ENCODE data around the gene ZNRF2. TPM values are rescaled to one million over a fixed set of nuclear protein-coding genes. Genes with fewer than 3 reads are reported as not detected.
"Not testable (repeated sequence)": the region's sequence is repeated elsewhere in the genome, so short reads cannot be mapped to it uniquely, and the experiment has no call there.

Gene ZNRF2
- total RNA-seq, 1 donor from 2014 or later: 13.8 TPM

DNA sequence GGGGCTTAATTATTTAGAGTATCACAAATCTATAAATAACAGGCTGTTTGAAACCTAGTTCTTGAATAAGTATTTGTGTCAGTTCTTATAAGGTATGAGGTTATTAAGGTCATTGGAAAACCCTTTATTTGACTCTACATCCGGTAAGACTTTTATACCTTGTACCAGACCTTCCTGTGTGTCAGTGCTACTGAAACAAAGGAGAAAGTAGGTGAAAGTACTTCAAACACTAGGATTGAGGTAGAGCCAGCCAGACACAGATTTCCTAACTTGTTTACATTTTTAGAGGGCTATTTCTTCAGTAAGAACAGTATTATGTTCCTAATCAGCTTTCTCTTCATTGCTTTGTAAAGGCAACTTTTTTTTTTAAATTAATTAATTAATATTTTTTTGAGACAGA lies 93.9 kb downstream of the ZNRF2 start:
- H3K27ac Mint-ChIP-seq: no peak overlapping the region
- DNase-seq (ENCODE audit: low spot score, unreplicated experiment): no peak
- no peaks in the 10 kb centered on the region for H3K27me3 Mint-ChIP-seq
- H3K36me3 Mint-ChIP-seq (ENCODE audit: insufficient read depth): peaks cover 8% of the 10 kb centered on the region
- no peak overlapping the region for H3K4me3 Mint-ChIP-seq (ENCODE audit: low read depth)
- H3K9me3 Mint-ChIP-seq (ENCODE audit: low read depth): peaks cover 16% of the 10 kb centered on the region
- H3K4me1 Mint-ChIP-seq (ENCODE audit: low read depth): peaks cover 8% of the 10 kb centered on the region
- TF ChIP-seq, protein P1, sequence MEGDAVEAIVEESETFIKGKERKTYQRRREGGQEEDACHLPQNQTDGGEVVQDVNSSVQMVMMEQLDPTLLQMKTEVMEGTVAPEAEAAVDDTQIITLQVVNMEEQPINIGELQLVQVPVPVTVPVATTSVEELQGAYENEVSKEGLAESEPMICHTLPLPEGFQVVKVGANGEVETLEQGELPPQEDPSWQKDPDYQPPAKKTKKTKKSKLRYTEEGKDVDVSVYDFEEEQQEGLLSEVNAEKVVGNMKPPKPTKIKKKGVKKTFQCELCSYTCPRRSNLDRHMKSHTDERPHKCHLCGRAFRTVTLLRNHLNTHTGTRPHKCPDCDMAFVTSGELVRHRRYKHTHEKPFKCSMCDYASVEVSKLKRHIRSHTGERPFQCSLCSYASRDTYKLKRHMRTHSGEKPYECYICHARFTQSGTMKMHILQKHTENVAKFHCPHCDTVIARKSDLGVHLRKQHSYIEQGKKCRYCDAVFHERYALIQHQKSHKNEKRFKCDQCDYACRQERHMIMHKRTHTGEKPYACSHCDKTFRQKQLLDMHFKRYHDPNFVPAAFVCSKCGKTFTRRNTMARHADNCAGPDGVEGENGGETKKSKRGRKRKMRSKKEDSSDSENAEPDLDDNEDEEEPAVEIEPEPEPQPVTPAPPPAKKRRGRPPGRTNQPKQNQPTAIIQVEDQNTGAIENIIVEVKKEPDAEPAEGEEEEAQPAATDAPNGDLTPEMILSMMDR (IDR thresholded peaks at IDR 0.05; ENCODE audit: unreplicated experiment): no peak

DNA sequence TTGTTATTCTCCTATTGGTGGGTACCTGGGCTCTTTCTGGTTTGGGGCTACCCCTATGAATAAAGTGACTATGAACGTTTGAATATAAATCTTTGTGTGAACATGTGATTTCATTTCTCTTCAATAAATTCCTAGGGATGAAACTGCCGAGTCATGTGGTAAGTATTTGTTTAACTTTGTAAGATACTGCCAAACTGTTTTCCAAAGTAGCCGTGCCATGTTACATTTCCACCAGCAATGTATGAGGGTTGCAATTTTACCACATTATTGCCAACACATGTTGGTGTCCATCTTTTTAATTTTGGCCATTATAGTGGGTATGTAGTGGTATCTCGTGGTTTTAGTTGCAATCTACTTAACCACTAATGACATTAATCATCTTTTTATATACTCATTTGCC lies 94.7 kb downstream of the ZNRF2 start:
- no peak for DNase-seq (ENCODE audit: low spot score, unreplicated experiment)
- H3K9me3 Mint-ChIP-seq (ENCODE audit: low read depth): peaks cover 24% of the 10 kb centered on the region
- TF ChIP-seq, protein P1 (IDR thresholded peaks at IDR 0.05; ENCODE audit: unreplicated experiment): no peak
- H3K27ac Mint-ChIP-seq: no peak overlapping the region
- H3K36me3 Mint-ChIP-seq (ENCODE audit: insufficient read depth): peaks cover 8% of the 10 kb centered on the region
- H3K27me3 Mint-ChIP-seq: no peaks in the 10 kb centered on the region
- H3K4me1 Mint-ChIP-seq (ENCODE audit: low read depth): peaks cover 8% of the 10 kb centered on the region
- H3K4me3 Mint-ChIP-seq (ENCODE audit: low read depth): no peak overlapping the region

DNA sequence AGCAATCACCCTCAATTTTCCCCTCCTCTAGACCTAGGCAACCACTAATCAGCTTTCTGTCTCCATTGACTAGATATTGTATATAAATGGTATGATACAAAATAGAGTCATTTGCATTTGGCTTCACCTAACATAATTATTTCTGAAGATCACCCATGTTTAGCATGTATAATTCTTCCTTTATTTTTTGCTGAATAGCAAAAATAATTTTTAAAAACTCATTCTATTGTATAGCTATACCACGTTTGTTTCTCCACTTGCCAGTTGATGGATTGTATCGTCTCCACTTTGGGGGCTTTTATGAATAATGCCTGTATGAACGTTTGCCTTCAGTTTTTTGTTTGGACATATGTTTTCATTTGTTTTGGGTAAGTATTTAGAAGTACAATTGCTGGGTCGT lies 95.3 kb downstream of the ZNRF2 start:
- Mint-ChIP-seq H3K9me3 (ENCODE audit: low read depth) (peaks cover 28% of the 10 kb centered on the region), H3K36me3 (ENCODE audit: insufficient read depth) (peaks cover 8% of the 10 kb centered on the region), H3K4me1 (ENCODE audit: low read depth) (peaks cover 8% of the 10 kb centered on the region), H3K27ac (no peak overlapping the region), H3K4me3 (ENCODE audit: low read depth) (no peak overlapping the region), H3K27me3 (no peaks in the 10 kb centered on the region)
- DNase-seq (ENCODE audit: low spot score, unreplicated experiment): no peak
- TF ChIP-seq, protein P1 (IDR thresholded peaks at IDR 0.05; ENCODE audit: unreplicated experiment): no peak

DNA sequence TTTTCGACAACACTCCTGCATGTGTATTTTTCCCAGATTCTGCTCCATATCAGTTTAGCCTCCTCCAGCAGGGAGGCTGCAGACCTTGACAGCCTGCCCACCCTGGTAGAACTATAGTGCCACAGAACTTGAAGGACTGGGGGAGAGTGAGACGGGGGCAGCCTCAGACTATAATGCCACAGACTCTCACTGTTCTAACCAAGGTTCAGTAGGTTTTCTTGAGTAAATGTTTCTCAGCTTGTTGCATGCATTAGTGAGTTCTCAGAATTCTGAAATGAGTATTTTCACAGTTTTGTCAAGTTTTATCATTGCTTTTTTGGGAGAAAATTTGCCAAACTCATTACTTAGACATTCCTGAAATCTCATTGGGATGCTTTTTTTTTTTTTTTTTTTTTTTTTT lies 95.9 kb downstream of the ZNRF2 start:
- Mint-ChIP-seq H3K4me3 (ENCODE audit: low read depth) (no peak overlapping the region), H3K9me3 (ENCODE audit: low read depth) (peaks cover 28% of the 10 kb centered on the region), H3K27me3 (no peaks in the 10 kb centered on the region), H3K27ac (no peak overlapping the region), H3K36me3 (ENCODE audit: insufficient read depth) (peaks cover 8% of the 10 kb centered on the region), H3K4me1 (ENCODE audit: low read depth) (peaks cover 8% of the 10 kb centered on the region)
- DNase-seq (ENCODE audit: low spot score, unreplicated experiment): no peak
- TF ChIP-seq, protein P1 (IDR thresholded peaks at IDR 0.05; ENCODE audit: unreplicated experiment): no peak

DNA sequence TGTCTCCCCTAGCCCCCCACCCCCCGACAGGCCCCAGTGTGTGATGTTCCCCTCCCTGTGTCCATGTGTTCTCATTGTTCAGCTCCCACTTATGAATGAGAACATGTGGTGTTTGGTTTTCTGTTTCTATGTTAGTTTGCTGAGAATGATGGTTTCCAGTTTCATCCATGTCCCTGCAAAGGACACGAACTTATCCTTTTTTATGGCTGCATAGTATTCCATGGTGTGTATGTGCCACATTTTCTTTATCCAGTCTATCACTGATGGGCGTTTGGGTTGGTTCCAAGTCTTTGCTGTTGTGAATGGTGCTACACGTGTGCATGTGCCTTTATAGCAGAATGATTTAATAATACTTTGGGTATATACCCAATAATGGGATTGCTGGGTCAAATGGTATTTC lies 96.4 kb downstream of the ZNRF2 start:
- H3K27me3 Mint-ChIP-seq; H3K4me3 Mint-ChIP-seq (ENCODE audit: low read depth); H3K36me3 Mint-ChIP-seq (ENCODE audit: insufficient read depth); H3K4me1 Mint-ChIP-seq (ENCODE audit: low read depth); H3K27ac Mint-ChIP-seq; DNase-seq (ENCODE audit: low spot score, unreplicated experiment): not testable (repeated sequence)
- peaks cover 28% of the 10 kb centered on the region for H3K9me3 Mint-ChIP-seq (ENCODE audit: low read depth)

DNA sequence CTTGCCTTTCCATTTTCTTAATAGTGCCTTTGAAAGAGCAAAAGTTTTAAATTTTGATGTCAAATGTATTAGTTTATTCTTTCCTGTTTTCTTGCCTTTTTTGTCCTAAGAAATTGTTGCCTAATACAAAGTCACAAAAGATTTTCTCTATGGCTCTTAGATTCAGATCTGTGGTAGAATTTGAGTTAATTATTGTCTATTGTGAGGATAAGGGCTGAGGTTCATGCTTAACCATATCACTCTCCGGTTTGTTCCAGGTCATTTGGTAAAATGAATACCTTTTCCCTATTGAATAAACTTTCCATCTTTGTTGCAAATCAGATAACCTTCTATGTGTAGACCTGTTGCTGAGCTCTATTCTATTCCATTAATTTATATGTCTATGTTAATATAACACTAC lies 98.2 kb downstream of the ZNRF2 start:
- Mint-ChIP-seq H3K4me3 (ENCODE audit: low read depth) (no peak overlapping the region), H3K36me3 (ENCODE audit: insufficient read depth) (peaks cover 8% of the 10 kb centered on the region), H3K4me1 (ENCODE audit: low read depth) (peaks cover 8% of the 10 kb centered on the region), H3K27me3 (no peaks in the 10 kb centered on the region), H3K9me3 (ENCODE audit: low read depth) (peaks cover 28% of the 10 kb centered on the region), H3K27ac (no peak overlapping the region)
- TF ChIP-seq, protein P1 (IDR thresholded peaks at IDR 0.05; ENCODE audit: unreplicated experiment): no peak
- no peak for DNase-seq (ENCODE audit: low spot score, unreplicated experiment)

All from progenitor cell of endocrine pancreas (in vitro differentiated cells).